Naive B cell (primary cell): ENCODE measurements around the gene CYP46A1. TPM values are rescaled to one million over a fixed set of nuclear protein-coding genes. Genes with fewer than 3 reads are reported as not detected.
"Not testable (repeated sequence)": the region's sequence is repeated elsewhere in the genome, so short reads cannot be mapped to it uniquely, and the experiment has no call there.

Experiments used
- ATAC-seq, 2 donors: fragments of 150-1000 bp; cut with Tn5 transposase; 2 replicates each; pipeline ENCODE4 v1.10.0; 2021; ENCODE audit warnings: low read depth in 2 of 2, mild to moderate bottlenecking in 2 of 2, moderate library complexity in 2 of 2
- DNase-seq: peaks from one replicate; pipeline ENCODE4 v3.0.0; 2022
- H3K27ac Mint-ChIP-seq, 6 donors: one replicate each; pipeline ENCODE4 v1.8.0; 2020 to 2022; ENCODE audit warnings: mild to moderate bottlenecking in 6 of 6, mixed read lengths in 6 of 6, moderate library complexity in 5 of 6, inconsistent platforms in 2 of 6
- H3K27me3 Mint-ChIP-seq, 3 donors: one replicate each; pipeline ENCODE4 v1.8.0; 2021 to 2022; ENCODE audit warnings: mixed read lengths in 3 of 3, mild to moderate bottlenecking in 1 of 3
- H3K36me3 Mint-ChIP-seq, 2 donors: one replicate each; pipeline ENCODE4 v1.8.0; 2020 to 2022; ENCODE audit warnings: mixed read lengths in 2 of 2, inconsistent platforms in 1 of 2, mild to moderate bottlenecking in 1 of 2
- H3K4me1 Mint-ChIP-seq, 3 donors: one replicate each; pipeline ENCODE4 v1.8.0; 2020 to 2022; ENCODE audit warnings: mixed read lengths in 3 of 3, inconsistent platforms in 1 of 3, mild to moderate bottlenecking in 1 of 3, moderate library complexity in 1 of 3
- H3K4me3 Mint-ChIP-seq, 8 donors: one replicate each; pipeline ENCODE4 v1.8.0; 2020 to 2022; ENCODE audit warnings: mild to moderate bottlenecking in 8 of 8, mixed read lengths in 8 of 8, moderate library complexity in 8 of 8, inconsistent platforms in 2 of 8
- H3K9me3 Mint-ChIP-seq, 7 donors: one replicate each; pipeline ENCODE4 v1.8.0; 2020 to 2022; ENCODE audit warnings: mixed read lengths in 7 of 7, mild to moderate bottlenecking in 5 of 7, inconsistent platforms in 2 of 7, moderate library complexity in 1 of 7
- polyA plus RNA-seq, 6 donors: library from polyadenylated mRNA; unstranded; fragments of 300-500 nt; fragmentation: Illumina TruSeq; gene quantifications; one replicate each; pipeline ENCODE4 v1.2.3, GENCODE V29; 2021; ENCODE audit warnings: low read depth in 6 of 6

CYP46A1 gene
- polyA plus RNA-seq, 6 donors from 2014 or later = not detected

DNA sequence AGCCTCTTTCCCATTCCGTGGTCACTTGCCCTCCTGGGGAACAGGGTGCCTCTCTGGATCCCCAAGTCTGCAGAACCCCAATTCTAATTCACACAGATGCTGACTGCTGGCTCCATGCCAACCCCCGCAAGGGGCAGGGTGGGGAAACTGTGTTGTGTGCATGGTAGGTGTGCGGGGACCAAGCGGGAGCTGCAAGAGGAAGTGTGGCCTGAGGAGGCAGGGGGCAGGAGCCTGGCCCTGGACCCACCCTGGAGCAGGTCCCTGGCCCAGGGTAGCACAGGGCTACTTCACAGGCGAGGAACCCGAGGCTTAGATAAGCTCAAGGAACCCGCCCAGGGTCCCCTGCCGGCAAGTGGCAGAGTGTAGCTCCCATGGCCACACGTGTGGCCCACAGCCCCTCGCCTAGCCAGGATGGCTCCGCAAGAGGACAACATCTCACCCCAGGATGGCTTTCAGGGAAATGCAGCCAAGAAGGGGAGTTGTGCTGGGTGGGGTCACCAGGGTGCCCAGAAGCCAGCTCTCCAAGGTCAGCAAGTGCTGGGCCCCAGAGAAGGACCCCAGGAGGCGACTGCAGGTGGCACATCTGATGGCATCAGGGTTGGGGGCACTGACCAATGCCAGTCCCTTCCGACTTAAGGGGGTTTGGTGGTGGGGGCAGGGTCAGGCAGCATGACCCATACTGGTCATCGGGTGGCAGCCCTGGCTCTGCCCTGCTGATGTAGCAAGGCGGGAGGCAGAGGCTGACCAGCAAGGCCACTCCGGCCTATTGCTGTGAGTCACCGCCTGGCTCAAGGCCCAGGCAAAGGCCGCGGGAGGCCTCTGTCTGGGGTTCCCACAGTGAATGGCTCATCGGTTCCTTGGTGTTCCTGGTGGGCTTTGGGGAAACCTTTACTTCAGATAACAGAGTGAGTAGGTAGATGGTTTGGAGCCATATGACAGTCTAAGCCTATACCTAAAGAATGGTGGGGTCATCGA, 71.8 kb downstream of the CYP46A1 start:
- Mint-ChIP-seq H3K4me3 (no peak overlapping the region), H3K36me3 (no peaks in the 10 kb centered on the region), H3K27ac (no peak overlapping the region), H3K4me1 (peaks cover 10 to 12% (median 11%) of the 10 kb centered on the region in 3 donors), H3K9me3 (no peaks in the 10 kb centered on the region), H3K27me3 (peaks cover 21 to 44% (median 33%) of the 10 kb centered on the region in 3 donors)
- no peak for ATAC-seq
- DNase-seq = no peak

DNA sequence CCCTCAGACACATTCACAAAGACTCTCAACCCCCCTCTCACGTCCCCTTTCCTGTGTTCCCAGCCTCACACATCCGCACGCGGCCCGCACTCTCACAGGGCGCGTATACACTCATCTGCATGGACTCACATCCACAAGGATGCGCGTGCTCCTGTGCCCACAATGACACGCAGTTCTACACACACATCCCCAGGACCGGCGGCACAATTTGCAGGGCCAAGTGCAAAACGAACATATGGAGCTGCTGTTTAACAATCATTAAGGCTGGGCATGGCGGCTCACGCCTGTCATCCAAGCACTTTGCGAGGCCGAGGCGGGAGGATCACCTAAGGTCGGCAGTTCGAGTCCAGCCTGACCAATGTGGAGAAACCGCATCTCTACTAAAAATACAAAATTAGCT, 72.7 kb downstream of the CYP46A1 start:
- H3K4me1 Mint-ChIP-seq = peaks cover 6 to 10% (median 10%) of the 10 kb centered on the region in 3 donors
- no peaks in the 10 kb centered on the region for H3K36me3 Mint-ChIP-seq
- no peak for ATAC-seq
- peaks cover 12 to 35% (median 25%) of the 10 kb centered on the region in 3 donors for H3K27me3 Mint-ChIP-seq
- DNase-seq = no peak
- H3K9me3 Mint-ChIP-seq = peaks cover 0 to 3% (median 0%) of the 10 kb centered on the region in 7 donors
- no peak overlapping the region for H3K4me3 Mint-ChIP-seq
- no peak overlapping the region for H3K27ac Mint-ChIP-seq

DNA sequence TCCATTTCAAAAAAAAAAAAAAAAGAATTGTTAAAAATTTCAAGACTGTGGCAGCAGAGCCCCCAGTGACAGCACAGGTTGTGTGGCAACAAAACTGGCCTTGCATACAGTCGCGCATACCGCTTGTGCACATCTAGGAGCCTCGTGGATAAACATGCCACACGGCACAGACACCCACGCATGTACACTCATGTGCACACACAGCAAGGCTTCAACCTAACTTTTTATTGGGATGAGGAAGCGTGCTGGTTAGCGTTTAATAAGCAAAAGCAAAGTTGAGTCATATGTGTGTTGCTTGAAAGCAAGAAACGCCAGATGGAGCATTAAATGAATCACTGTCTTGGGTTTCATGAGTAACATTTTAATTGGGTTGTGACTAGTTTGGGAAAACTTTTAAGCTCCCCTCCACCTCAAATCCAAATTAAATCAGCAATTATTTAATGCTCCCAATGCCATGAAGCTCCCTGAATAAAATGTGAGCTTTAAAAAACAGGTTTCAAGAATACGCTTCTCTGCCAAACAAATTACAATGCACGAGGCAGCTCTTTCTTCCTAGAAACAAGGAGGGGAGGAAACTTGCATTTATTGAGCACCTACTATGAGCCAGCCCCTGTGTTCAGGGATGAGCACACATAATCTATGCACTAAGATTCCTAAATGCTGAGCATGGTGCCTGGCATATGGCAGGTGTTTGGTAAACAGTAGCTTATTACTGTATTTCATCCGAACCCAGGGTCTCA, 73.4 kb downstream of the CYP46A1 start:
- ATAC-seq = no peak

DNA sequence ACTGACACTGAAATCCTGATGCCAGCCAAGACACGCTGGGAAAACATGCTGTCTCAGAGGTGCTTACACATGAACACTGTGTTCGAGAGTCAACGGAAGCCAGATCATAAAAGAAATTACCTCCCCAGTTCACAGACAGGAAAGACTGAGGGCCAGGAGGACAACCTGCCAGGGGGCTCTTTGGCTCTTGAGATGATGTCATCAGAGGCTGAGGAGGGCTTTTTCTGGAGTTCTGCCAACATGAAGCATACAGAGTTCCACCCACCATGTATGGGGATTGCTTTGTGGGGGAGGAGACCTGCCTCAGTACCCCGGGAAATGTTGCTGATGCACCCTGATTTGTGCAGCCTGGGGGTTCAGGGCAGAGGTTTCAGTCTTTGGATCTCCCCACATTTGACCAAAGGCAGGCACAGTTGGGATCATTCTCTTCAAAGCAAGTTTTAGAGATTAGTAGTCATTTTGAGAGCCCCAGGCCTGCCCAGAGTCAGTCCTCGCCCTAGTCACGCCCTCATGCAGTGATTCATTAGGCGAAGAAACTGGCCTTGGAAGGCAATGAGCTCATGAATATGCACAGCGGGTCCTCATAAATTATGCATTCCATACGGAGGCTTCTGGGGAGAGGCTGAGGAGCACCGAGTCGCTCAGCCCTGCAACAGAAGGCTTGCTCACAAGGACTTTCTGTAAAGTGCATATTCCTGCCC, 74.2 kb downstream of the CYP46A1 start:
- H3K27me3 Mint-ChIP-seq = peaks cover 11 to 23% (median 16%) of the 10 kb centered on the region in 3 donors
- peaks cover 4 to 6% (median 5%) of the 10 kb centered on the region in 3 donors for H3K4me1 Mint-ChIP-seq
- ATAC-seq = no peak
- peak overlapping the region in 1 of 6 donors; percentile 9 for H3K27ac Mint-ChIP-seq
- no peak for DNase-seq
- H3K9me3 Mint-ChIP-seq = peaks cover 0 to 5% (median 0%) of the 10 kb centered on the region in 7 donors
- H3K4me3 Mint-ChIP-seq = no peak overlapping the region
- H3K36me3 Mint-ChIP-seq = no peaks in the 10 kb centered on the region

More for the DNA sequence above, 73.4 kb downstream of the CYP46A1 start:
- Mint-ChIP-seq H3K36me3 (no peaks in the 10 kb centered on the region), H3K27ac (no peak overlapping the region), H3K4me1 (peaks cover 6 to 10% (median 8%) of the 10 kb centered on the region in 3 donors), H3K27me3 (peaks cover 15 to 28% (median 19%) of the 10 kb centered on the region in 3 donors), H3K9me3 (peaks cover 0 to 3% (median 0%) of the 10 kb centered on the region in 7 donors), H3K4me3 (no peak overlapping the region)
- DNase-seq = no peak

DNA sequence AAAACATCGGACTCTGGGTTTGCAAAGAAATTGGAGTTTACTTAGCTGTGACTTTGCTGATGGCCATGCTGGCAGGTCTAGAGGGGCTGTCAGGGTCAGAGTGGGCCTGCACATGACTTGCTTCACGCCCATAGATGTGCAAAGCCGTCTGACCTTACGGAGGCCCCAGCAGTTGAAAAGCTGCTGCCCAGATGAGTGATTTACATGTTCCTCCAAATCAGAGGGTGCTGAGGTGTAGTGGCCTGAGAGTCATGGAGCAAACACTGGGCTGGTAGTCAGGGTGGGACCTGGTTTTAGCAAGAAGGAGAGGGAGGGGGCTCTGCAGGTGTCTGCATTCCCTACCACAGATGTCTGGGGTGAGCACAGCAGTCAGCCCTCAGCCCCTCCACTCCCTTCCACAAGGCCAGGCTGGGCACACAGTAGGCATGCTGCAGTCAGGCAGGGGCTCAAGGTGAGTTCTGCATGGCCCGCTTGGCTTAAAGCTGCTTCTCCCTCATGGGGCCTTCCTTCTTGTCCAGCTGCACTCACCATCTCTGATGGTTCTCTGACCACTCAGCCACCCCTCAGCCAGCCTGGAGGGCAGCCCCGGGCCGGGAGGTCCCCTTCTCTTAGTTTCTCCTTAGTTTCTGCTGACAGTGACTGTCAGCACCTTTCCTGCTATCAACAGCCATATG, 74.9 kb downstream of the CYP46A1 start:
- H3K4me1 Mint-ChIP-seq = no peaks in the 10 kb centered on the region
- no peaks in the 10 kb centered on the region for H3K36me3 Mint-ChIP-seq
- ATAC-seq (no peak), DNase-seq (no peak)
- peaks cover 5 to 17% (median 9%) of the 10 kb centered on the region in 3 donors for H3K27me3 Mint-ChIP-seq
- no peak overlapping the region for H3K27ac Mint-ChIP-seq
- peaks cover 0 to 5% (median 0%) of the 10 kb centered on the region in 7 donors for H3K9me3 Mint-ChIP-seq
- no peak overlapping the region for H3K4me3 Mint-ChIP-seq

DNA sequence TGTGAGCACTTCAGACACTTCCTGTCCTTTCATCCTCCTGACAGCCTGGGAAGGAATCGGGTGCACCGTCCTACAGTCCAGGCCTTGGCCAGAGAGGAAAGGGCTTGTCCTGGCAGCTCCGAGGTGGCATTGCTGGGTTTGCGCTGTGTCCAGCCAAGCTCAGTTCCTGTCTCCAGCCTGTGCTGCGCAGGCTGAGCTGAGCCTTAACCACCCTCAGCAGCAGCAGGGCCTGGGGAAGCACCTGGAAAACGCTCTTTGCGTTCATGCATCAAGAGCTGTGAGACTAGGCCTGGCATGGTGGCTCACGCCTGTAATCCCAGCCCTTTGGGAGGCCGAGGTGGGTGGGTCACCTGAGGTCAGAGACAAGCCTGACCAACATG, 75.4 kb downstream of the CYP46A1 start:
- H3K36me3 Mint-ChIP-seq = no peaks in the 10 kb centered on the region
- peaks cover 0 to 5% (median 0%) of the 10 kb centered on the region in 7 donors for H3K9me3 Mint-ChIP-seq
- H3K4me3 Mint-ChIP-seq = no peak overlapping the region
- H3K27ac Mint-ChIP-seq = no peak overlapping the region
- no peak for DNase-seq
- no peaks in the 10 kb centered on the region for H3K4me1 Mint-ChIP-seq
- peaks cover 4 to 17% (median 10%) of the 10 kb centered on the region in 3 donors for H3K27me3 Mint-ChIP-seq
- ATAC-seq = no peak

DNA sequence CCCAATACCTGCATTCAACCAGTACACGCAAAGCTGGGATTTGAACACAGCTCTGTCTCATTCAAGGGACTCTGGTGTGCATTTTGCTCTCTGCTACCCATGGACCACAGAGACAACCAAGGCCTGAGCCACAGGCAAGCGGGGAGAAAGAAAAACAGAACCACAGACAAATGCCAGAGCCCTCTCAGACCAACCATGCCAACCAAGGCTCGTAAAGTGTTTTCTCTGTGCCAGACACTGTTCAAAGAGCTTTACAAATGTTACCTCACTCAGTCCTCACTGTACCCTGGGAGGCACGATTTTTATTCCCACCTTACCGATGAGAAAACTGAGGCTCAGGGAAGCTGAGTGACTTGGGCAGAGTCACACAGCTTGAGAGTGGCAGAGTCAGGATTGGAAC, 76.7 kb downstream of the CYP46A1 start:
- Mint-ChIP-seq H3K9me3 (peaks cover 0 to 5% (median 0%) of the 10 kb centered on the region in 7 donors), H3K27me3 (peaks cover 0 to 24% (median 10%) of the 10 kb centered on the region in 3 donors)

DNA sequence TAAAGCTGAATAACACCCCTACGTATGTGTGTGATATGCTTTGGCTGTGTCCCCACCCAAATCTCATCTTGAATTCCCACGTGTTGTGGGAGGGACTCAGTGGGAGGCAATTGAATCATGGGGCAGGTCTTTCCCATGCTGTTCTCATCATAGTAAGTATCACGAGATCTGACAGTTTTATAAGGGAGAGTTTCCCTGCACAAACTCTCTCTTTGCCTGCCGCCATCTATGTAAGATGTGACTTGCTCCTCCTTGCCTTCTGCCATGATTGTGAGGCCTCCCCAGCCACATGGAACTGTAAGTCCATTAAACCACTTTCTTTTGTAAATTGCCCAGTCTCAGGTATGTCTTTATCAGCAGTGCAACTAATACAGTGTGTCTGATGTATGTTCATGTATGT, 78.8 kb downstream of the CYP46A1 start:
- not testable (repeated sequence) for ATAC-seq, H3K27ac Mint-ChIP-seq, DNase-seq, H3K4me1 Mint-ChIP-seq, H3K36me3 Mint-ChIP-seq, H3K9me3 Mint-ChIP-seq, H3K4me3 Mint-ChIP-seq
- peaks cover under 1 to 24% (median 10%) of the 10 kb centered on the region in 3 donors for H3K27me3 Mint-ChIP-seq

More for the DNA sequence above, 76.7 kb downstream of the CYP46A1 start:
- DNase-seq (no peak), ATAC-seq (no peak)
- H3K4me1 Mint-ChIP-seq = no peaks in the 10 kb centered on the region
- H3K27ac Mint-ChIP-seq = no peak overlapping the region
- no peaks in the 10 kb centered on the region for H3K36me3 Mint-ChIP-seq
- H3K4me3 Mint-ChIP-seq = peak overlapping the region in 1 of 8 donors; percentile 1

DNA sequence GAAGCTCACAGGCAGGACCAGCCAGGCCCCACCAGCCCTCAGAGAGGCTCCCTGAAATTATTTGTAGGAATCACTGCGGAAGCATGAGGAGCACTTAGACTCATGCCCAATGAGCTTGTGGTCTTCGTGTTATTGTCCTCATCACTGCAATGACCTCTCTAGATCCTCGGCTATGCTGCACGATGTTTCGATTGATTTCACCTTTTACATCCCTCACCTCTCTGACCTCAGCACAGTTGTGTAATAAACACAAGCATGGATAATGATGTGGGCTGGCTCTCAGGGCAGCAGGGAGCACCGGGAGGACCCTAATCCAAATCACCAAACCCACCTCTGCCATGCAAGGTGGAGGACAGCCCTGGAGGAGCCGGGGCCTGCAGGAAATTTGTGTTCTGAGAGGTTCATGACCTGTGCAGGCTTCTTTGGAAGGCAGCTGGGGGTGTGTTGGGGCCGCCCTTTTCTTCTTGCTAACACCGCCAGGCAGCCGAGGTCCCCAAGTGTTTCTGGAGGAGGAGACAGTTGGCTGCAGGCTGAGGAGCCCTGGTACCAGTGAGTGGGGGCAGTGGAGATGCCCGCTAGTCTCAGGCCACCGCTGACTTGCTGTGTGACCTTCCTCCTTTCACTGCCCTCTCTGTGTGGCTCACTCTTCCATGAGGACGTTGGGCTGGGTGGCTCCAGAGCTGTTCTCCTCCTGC, 79.6 kb downstream of the CYP46A1 start:
- Mint-ChIP-seq H3K27me3 (peaks cover 6 to 24% (median 10%) of the 10 kb centered on the region in 3 donors), H3K4me1 (no peaks in the 10 kb centered on the region), H3K4me3 (no peak overlapping the region), H3K9me3 (peaks cover 0 to 5% (median 0%) of the 10 kb centered on the region in 7 donors), H3K36me3 (no peaks in the 10 kb centered on the region), H3K27ac (no peak overlapping the region)
- DNase-seq (no peak), ATAC-seq (no peak)

DNA sequence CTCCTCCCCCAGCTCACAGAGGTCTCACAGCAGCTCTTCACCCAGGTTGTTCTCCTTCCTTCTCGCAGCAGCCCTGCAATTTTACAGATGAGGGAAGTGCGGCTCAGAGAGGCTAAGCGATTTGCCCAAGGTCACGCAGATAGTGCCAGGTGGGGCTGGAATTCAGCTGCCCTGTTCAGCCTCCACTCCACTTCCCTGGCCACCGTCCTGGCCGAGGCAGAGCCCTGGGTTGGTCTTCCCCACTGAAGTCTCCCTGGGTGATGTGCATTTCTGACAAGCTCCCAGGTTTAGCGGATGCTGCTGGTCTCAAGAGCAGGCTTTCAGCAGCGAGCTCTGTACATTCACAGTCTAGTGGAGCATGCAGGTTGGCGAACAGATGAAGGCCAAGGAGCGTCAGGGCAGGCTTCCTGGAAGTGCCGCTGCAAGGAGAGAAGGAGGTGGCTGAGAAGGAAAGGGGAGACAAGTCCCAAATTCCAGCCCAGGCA, 80.2 kb downstream of the CYP46A1 start:
- Mint-ChIP-seq H3K4me1 (no peaks in the 10 kb centered on the region), H3K9me3 (peaks cover 0 to 5% (median 0%) of the 10 kb centered on the region in 7 donors), H3K27ac (no peak overlapping the region), H3K4me3 (no peak overlapping the region), H3K36me3 (no peaks in the 10 kb centered on the region), H3K27me3 (peaks cover 6 to 20% (median 10%) of the 10 kb centered on the region in 3 donors)
- ATAC-seq (no peak), DNase-seq (no peak)

DNA sequence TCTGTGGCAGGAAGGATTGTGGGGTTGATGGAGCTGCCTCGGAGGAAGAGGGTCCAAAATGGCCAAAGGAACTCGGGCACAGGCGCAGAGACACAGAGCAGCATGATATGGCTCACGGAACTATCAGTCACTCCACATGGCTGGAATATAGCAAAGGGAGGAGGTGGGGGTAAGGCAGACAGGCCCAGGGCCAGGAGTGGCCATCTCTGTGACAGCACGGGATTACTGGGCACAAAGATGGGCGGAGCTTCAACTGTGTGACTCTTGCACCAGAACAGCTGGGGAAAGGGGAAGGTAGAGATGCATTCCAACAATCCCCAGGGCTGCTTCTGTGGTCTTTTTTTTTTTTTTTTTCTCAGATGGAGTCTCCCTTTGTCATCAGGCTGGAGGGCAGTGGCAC, 84.3 kb downstream of the CYP46A1 start:
- peaks cover 9 to 37% (median 33%) of the 10 kb centered on the region in 3 donors for H3K27me3 Mint-ChIP-seq
- no peak for ATAC-seq

DNA sequence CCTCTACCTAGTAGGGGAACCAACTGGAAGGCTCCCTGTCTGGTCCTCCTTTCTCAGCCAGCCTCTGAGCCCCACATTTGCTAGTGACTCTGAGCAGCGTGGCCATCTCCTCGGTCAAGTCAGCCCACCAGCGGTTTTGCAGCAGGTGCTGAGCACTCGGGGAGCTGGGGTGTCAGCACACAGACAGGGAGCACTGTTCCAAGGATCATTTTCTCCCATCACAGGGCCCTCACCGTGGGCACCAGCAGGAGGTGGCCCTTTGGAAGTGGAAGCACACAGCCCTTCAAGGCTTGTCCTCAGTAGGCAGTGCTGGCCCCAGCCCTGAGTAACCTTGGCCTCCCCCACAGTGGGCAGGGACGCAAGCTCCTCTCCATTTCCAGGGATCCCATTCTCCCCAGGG, 85.0 kb downstream of the CYP46A1 start:
- H3K9me3 Mint-ChIP-seq = peaks cover 0 to 8% (median 4%) of the 10 kb centered on the region in 7 donors
- DNase-seq = no peak
- no peak overlapping the region for H3K27ac Mint-ChIP-seq
- H3K27me3 Mint-ChIP-seq = peaks cover 8 to 40% (median 40%) of the 10 kb centered on the region in 3 donors
- H3K36me3 Mint-ChIP-seq = no peaks in the 10 kb centered on the region
- no peak overlapping the region for H3K4me3 Mint-ChIP-seq
- H3K4me1 Mint-ChIP-seq = no peaks in the 10 kb centered on the region
- no peak for ATAC-seq

More for the DNA sequence above, 84.3 kb downstream of the CYP46A1 start:
- H3K4me3 Mint-ChIP-seq = no peak overlapping the region
- H3K27ac Mint-ChIP-seq = no peak overlapping the region
- H3K36me3 Mint-ChIP-seq = no peaks in the 10 kb centered on the region
- no peak for DNase-seq
- H3K9me3 Mint-ChIP-seq = peaks cover 0 to 8% (median 4%) of the 10 kb centered on the region in 7 donors
- H3K4me1 Mint-ChIP-seq = no peaks in the 10 kb centered on the region
